ENCODE data around the gene LEO1.

Gene LEO1

DNA sequence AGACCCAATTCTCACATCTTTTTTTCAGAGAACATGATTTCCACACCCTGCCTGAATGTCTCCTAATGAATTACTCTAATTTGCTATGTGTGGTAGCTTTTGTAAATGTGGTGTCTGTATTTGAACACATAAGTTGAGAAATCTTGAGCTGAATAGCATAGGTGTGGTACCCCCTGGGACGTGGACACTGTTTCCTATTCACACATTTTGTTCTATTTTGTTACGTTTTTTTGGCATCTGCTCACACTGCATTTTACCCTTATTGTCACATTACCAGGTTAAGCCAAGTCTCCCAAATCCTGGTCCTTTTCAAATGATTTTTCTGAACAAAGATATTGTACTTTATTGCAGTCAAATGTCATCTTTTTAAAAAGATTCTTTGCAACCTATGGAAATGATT, 40.6 kb upstream of the LEO1 start:
- Histone ChIP-seq H3K27me3 (ENCODE audit: low read length) (no peaks in the 10 kb centered on the region), H3K9me2 (replicated peaks; ENCODE audit: insufficient read depth, low read length) (no peaks in the 10 kb centered on the region), H3K27ac (ENCODE audit: low read depth, low read length) (no peak overlapping the region), H3K79me2 (ENCODE audit: insufficient read depth, low read length) (no peaks in the 10 kb centered on the region), H4K20me1 (ENCODE audit: low read depth, low read length) (no peaks in the 10 kb centered on the region), H2AFZ (ENCODE audit: low read depth, low read length, severe bottlenecking) (no peak overlapping the region), H3F3A (ENCODE audit: insufficient read depth) (no peaks in the 10 kb centered on the region), H3K9me3 (ENCODE audit: insufficient read depth, low read length) (no peaks in the 10 kb centered on the region), H3K4me2 (ENCODE audit: low read depth, low read length, poor library complexity, severe bottlenecking) (no peak overlapping the region), H3K9ac (ENCODE audit: low read length) (no peak overlapping the region), H3K4me3 (ENCODE audit: insufficient read depth, low read length, poor library complexity, severe bottlenecking) (no peak overlapping the region), H3K36me3 (ENCODE audit: low read length) (no peaks in the 10 kb centered on the region)
- TF ChIP-seq, protein P1, sequence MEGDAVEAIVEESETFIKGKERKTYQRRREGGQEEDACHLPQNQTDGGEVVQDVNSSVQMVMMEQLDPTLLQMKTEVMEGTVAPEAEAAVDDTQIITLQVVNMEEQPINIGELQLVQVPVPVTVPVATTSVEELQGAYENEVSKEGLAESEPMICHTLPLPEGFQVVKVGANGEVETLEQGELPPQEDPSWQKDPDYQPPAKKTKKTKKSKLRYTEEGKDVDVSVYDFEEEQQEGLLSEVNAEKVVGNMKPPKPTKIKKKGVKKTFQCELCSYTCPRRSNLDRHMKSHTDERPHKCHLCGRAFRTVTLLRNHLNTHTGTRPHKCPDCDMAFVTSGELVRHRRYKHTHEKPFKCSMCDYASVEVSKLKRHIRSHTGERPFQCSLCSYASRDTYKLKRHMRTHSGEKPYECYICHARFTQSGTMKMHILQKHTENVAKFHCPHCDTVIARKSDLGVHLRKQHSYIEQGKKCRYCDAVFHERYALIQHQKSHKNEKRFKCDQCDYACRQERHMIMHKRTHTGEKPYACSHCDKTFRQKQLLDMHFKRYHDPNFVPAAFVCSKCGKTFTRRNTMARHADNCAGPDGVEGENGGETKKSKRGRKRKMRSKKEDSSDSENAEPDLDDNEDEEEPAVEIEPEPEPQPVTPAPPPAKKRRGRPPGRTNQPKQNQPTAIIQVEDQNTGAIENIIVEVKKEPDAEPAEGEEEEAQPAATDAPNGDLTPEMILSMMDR (IDR thresholded peaks at IDR 0.05; ENCODE audit: insufficient read depth, low read length, poor library complexity, severe bottlenecking), result no peak

DNA sequence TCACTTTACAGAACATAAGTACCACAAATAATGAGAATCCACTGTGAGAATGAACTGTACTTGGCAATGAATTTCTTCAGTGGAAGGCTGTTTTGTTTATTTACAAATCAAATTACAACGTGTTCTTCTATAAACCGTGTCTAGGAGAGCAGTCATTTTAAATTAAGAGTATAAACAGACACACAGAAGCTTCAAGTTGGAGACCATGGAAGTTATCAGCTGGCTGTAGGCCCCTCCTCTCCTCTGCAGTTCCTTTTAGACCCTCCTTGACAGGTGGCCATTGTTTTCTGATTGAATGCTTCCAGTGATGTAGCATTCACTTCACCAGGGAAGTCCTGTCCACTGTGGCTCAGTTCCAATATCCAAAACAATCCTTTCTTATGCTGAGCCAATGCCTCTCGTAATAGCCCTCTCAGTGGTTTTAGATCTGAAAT, 40.1 kb upstream of the LEO1 start:
- no peak overlapping the region for H3K27ac ChIP-seq (ENCODE audit: low read depth, low read length)
- no peak overlapping the region for H3K9ac ChIP-seq (ENCODE audit: low read length)
- no peaks in the 10 kb centered on the region for H3K27me3 ChIP-seq (ENCODE audit: low read length)
- H3K79me2 ChIP-seq (ENCODE audit: insufficient read depth, low read length), result no peaks in the 10 kb centered on the region
- H3K4me3 ChIP-seq (ENCODE audit: insufficient read depth, low read length, poor library complexity, severe bottlenecking), result no peak overlapping the region
- H2AFZ ChIP-seq (ENCODE audit: low read depth, low read length, severe bottlenecking), result no peak overlapping the region
- H3K4me2 ChIP-seq (ENCODE audit: low read depth, low read length, poor library complexity, severe bottlenecking), result no peak overlapping the region
- no peaks in the 10 kb centered on the region for H3K9me3 ChIP-seq (ENCODE audit: insufficient read depth, low read length)
- TF ChIP-seq, protein P1 (IDR thresholded peaks at IDR 0.05; ENCODE audit: insufficient read depth, low read length, poor library complexity, severe bottlenecking), result no peak
- no peak for TF ChIP-seq EZH2phosphoT487 (conservative IDR thresholded peaks at IDR 0.05; ENCODE audit: low read length)
- H3K36me3 ChIP-seq (ENCODE audit: low read length), result no peaks in the 10 kb centered on the region
- no peaks in the 10 kb centered on the region for H3F3A ChIP-seq (ENCODE audit: insufficient read depth)
- H3K9me2 ChIP-seq (replicated peaks; ENCODE audit: insufficient read depth, low read length), result no peaks in the 10 kb centered on the region
- no peaks in the 10 kb centered on the region for H4K20me1 ChIP-seq (ENCODE audit: low read depth, low read length)

DNA sequence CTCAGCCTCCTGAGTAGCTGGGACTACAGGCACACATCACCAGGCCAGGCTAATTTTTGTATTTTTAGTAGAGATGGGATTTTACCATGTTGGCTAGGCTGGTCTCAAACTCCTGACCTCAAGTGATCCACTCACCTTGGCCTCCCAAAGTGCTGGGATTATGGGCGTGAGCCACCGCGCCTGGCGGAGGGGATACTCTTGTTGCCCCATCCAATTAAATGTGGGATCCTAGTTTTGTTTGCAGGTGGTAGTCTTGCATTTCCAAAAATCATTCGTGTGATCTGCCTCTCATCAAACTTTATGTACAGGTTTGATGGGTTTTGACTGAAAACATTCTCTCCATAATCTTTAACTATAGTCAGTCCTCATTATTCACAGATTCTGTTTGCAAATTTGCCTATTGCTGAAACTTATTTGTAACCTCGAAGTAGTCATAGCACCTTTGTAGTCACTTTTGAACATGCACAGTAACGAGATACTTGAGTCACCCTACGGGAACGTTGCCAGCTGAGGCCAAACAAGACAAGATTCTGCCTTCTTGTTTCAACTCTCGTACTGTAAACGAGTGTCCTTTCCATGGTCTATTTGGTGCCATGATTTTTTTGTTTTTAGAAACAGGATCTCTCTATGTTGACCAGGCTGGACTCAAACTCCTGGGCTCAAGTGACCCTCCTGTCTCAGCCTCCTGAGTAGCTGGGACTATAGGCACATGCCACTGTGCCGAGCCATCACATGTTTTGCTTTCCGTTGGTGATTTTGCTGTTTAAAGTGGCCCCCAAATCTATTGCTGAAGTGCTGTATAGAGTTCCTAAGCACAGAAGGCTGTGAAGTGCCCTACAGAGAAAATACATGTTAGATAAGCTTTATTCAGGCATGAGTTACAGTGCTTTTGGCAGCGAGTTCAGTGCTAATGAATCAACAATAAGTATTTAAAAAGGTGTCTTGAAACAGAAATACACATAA, 39.3 kb upstream of the LEO1 start:
- H2AFZ ChIP-seq (ENCODE audit: low read depth, low read length, severe bottlenecking), result no peak overlapping the region
- H3K27me3 ChIP-seq (ENCODE audit: low read length), result no peaks in the 10 kb centered on the region
- H4K20me1 ChIP-seq (ENCODE audit: low read depth, low read length), result no peaks in the 10 kb centered on the region
- no peak overlapping the region for H3K27ac ChIP-seq (ENCODE audit: low read depth, low read length)
- no peaks in the 10 kb centered on the region for H3K36me3 ChIP-seq (ENCODE audit: low read length)
- H3F3A ChIP-seq (ENCODE audit: insufficient read depth), result no peaks in the 10 kb centered on the region
- TF ChIP-seq, protein P1 (IDR thresholded peaks at IDR 0.05; ENCODE audit: insufficient read depth, low read length, poor library complexity, severe bottlenecking), result no peak
- TF ChIP-seq EZH2phosphoT487 (conservative IDR thresholded peaks at IDR 0.05; ENCODE audit: low read length), result no peak
- no peaks in the 10 kb centered on the region for H3K79me2 ChIP-seq (ENCODE audit: insufficient read depth, low read length)
- H3K9me3 ChIP-seq (ENCODE audit: insufficient read depth, low read length), result no peaks in the 10 kb centered on the region
- H3K9me2 ChIP-seq (replicated peaks; ENCODE audit: insufficient read depth, low read length), result no peaks in the 10 kb centered on the region
- H3K4me2 ChIP-seq (ENCODE audit: low read depth, low read length, poor library complexity, severe bottlenecking), result no peak overlapping the region
- no peak overlapping the region for H3K9ac ChIP-seq (ENCODE audit: low read length)
- H3K4me3 ChIP-seq (ENCODE audit: insufficient read depth, low read length, poor library complexity, severe bottlenecking), result no peak overlapping the region

All from SU-DHL-6 (cell line).